ENCODE data around the gene NCAM2.
A peak's percentile ranks its signal among the peaks of the same experiment; 100 is the strongest.
"Not testable (repeated sequence)": the region's sequence is repeated elsewhere in the genome, so short reads cannot be mapped to it uniquely, and the experiment has no call there.

Gene NCAM2

DNA sequence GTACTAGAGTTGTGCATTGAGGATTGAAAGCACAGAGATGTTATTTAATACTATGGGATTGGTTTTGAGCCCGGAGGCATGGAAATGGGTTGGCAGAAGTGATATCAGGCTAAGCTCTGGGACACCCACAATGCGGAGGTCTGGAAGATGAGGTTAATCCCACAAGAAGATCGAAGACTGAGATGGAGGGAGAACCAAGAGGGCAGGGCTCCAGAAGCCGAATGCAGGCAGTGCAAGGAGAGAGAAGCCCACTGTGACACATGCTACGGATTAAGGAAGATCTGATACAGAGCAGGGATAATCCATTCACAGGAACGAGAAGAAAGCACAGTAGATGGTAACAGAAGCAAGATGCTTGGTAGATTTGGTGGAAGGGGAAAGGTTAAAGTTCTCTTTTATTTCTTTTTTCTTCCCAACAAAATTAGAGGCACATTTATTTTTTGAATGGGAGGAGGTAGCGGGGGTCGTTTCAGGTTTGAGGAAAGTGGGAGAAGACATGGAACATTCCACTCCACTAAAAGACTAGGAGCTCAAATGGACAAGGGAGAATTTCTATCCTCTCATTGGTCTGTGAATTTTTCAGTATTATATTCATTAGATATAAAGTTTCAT lies 113.2 kb downstream of the NCAM2 start:
- no peak for DNase-seq

DNA sequence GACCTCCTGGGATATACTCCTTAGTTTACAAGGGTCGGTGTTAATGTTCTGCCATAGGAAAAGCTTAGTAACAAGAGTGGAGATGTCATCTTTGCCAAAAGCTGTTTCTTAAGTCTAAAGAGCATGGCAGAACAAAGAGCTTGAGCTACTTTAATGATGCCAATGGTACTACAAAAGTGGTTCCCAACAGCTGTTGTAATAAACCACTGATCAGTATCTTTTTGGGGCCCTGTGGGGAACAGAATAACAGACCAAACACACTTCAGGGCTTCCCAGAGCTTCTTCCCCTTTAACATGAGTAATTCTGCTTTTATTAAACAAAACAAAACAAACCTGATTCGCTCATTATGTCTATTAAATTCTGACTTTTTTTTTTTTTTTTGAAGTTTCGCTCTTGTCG lies 116.3 kb downstream of the NCAM2 start:
- DNase-seq = no peak

DNA sequence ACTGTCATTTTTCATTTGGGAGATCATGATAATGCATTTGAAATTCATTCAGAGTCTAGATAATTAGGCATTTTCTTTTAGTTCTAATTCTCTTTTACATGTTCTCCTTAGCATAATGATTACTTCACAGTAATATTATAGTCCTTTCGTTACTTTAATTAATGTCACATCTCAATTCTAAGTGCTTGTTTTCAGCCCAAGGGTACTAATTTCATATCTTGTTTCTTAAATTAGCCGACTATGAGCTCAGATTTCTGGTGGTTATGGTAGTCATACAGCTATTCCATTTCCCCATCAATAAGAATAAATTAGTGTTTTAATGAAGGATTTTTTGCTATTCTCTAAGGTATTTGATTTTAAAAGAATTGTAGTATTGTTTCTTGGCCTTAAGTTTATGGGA lies 120.9 kb downstream of the NCAM2 start:
- DNase-seq = no peak

DNA sequence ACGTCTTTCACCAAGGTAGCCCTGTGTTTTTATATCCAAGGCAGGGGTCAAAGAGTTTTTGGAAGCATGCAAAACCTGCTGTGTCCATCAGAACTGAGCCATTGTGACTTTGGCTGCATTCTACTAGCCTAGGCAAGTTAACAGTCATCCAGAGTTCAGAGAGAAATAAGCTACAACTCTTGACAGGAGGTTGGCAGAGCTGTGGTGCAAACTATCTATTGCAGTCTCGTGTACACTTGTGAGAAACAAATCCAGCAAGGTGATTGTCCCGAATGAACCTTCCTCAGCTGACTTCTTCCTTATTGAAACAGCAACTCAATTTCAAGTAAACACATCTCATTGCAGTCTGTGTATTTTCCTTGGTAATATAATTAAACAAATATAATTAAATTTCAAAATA lies 124.5 kb downstream of the NCAM2 start:
- DNase-seq = no peak

DNA sequence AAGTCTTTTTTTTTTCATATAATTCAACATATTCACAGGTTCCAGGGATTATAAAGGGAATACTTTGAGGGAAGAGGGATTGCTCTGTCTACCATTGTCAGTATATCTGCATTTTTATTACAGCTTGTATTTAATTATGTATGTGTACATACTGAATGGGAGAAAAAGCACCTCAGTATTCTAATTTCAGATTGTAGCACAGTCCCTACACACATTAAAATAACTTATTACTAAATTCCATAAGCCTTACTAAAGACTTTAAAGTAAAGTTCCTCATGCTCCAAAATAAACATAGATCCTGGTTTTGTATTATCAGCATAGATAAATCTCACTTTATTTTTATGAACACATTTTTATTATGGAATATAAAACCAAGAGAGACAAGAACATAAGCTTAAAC lies 134.2 kb downstream of the NCAM2 start:
- DNase-seq = no peak

DNA sequence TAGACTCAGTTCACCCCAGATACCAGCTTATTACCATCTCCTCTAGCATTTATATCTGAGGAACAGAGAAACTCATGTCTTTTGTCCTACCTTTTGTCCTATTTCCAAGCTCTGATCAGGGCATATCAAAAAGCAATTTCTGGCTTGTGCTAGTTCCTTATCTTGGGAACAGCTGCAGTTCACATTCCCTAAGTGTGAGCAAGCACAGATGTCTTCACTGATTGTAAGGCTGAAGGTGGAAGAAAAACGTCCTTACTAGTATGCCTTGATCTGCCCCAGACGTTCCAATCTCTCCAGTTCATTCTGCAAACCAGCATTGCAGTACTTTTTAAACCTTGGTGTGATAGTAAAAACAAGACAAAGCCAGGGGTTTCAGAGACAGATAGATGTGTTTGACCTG lies 139.8 kb downstream of the NCAM2 start:
- DNase-seq = no peak

DNA sequence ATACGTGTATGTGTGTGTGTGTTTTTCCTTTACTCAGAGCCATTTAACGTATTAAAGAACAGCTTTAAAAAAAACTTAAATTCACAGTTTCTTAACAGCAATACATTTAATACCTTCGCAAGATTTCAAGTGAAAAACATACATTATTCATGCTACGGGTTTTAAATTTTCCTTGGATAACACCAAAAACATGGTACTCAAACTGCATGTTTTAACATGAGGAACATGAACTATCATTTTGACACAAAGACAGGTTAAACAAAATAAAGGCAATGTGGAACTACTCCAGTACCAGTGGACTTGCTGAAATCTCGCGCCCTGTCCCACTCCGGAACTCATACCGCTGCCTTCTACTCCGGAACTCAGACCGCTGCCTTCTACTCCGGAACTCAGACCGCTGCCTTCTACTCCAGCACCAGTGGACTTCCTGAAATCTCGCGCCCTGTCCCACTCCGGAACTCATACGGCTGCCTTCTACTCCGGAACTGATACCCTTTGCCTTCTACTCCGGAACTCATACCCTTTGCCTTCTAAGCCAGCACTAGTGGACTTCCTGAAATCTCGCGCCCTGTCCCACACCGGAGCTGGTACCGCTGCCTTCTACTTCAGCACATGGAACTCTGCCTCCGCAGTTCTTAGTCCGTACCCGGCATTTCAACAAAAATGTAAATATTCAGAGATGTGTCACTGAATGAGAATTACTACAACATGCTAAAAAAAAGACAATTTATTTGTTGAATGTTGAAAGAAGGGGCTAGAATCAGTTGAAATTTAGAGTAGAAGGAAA lies 148.6 kb downstream of the NCAM2 start:
- DNase-seq = no peak

DNA sequence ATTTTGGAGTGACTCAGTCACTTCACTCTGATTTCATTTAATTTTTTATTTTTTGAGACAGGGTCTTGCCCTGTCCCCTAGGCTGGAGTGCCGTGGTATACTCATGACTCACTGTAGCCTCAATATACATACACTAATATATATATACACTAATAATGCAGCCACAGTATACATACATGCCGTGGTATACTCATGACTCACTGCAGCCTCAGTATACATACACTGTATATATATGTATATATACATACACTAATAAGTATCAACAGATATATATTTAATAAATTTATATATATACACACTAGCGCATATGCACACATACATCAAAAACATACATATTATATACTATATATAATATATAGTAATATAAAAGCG lies 149.2 kb downstream of the NCAM2 start:
- no peak for DNase-seq

DNA sequence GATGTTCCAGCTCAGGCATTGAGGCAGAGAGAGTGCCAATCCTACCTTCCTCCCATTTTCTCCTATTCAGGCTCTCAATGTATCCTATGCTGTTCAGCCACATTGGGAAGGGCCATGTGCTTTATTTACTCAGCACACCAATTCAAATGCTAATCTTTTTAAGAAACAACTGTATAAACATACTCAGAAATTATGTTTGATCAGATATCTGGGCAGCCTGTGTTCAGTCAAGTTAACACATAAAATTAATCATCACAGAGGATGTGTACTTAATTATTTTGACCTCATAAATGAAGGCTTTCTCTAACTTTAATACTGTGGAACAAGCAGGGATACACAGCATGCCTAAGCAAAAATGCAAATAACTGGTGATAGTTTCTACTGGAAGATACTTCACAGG lies 149.8 kb downstream of the NCAM2 start:
- no peak for DNase-seq

DNA sequence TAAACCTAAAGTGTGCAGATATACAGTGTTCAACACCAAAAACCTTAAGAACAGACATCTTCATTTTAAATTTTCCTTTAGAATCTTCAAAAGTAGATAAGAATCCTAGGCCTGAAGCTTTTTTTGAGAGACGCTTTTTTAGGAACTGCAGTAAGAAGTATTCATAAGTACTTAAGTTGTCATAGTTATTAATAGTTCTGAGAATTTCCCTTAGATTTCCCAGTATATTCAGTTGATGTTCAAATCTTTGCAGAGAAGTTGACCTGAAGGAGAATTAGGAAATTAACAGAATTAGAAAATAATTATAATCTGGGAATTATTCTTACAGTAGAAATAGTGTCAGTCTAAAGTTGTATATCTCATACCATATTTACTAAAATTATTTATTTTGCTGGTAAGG lies 150.3 kb downstream of the NCAM2 start:
- no peak for DNase-seq

DNA sequence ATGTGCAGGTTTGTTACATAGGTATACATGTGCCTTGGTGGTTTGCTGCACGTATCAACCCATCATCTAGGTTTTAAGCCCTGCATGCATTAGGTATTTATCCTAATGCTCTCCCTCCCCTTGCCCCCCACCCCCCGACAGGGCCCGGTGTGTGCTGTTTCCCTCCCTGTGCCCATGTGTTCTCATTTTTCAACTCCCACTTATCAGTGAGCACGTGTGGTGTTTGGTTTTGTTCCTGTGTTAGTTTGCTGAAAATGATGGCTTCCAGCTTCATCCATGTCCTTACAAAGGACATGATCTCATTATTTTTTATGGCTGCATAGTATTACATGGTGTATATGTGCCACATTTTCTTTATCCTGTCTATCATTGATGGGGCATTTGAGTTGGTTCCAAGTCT lies 151.2 kb downstream of the NCAM2 start:
- not testable (repeated sequence) for DNase-seq

DNA sequence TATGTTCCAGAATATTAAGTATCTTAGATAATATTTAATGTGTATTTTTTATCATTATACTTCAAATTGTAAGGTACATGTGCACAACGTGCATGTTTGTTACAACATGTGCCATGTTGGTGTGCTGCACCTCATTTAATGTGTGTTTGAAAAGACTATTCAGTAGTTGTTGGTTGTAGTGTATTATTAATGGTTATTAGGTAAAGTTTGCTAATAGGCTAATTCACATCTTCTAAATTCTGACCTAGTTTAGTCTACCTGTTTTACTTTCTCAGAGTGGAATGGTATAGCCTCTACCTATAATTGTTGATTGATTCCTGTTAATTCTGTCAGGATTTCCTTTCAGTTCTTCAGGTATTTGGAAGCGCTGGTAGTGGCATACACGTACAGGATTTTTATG lies 153.0 kb downstream of the NCAM2 start:
- DNase-seq = no peak

DNA sequence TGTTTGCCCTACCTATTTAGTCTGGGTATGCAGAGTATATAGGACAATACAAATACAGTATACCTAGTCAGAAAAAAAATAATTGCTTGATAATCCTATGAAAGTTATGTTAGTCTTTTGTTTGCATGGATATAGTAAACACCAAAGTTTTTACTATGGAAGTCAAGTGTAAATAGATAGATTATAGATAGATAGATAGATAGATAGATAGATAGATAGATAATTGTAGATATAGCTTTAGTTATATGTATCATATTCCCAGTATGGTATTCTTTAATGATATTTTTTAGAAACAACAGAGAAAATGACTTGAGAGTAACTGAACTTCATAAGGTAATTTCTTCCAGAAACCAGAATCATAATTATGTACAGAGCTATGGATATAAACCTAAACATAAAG lies 158.2 kb downstream of the NCAM2 start:
- DNase-seq = no peak

DNA sequence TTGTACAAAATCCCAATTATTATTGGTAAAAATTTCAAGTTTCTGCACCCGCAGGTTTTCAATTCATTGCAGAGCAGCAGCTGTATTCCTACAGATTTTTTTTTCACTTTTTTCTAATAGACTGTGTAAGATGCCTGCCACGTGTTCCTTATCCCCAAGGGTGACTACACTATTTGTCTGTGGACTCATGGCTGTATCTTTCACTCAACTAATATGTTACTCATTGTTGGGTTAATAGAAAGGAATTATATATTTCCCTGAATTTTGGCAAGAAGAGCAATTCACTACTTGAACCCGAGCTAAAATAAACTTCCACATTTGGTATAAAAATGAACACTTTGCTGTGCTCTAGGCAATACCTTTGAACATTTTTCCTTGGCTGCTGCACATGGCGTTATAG lies 158.7 kb downstream of the NCAM2 start:
- no peak for DNase-seq

DNA sequence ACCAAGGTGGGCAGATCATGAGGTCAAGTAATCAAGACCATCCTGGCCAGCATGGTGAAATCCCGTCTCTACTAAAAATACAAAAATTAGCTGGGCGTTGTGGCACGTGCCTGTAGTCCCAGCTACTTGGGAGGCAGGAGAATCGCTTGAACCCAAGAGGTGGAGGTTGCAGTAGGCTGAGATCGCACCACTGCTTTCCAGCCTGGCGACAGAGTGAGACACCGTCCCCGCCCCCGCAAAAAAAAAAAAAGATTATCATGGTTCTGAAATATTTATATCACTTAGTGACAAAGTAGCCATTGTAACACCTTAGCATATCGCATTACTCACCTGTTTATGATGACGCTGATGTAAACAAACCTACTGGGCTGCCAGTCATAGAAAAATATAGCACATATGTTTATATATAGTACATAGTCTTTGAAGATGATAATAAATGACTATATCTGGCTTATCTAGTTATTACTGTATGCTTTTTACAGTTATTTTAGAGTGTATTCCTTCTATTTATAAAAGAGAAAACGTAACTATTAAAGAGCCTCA lies 160.2 kb downstream of the NCAM2 start:
- no peak for DNase-seq

DNA sequence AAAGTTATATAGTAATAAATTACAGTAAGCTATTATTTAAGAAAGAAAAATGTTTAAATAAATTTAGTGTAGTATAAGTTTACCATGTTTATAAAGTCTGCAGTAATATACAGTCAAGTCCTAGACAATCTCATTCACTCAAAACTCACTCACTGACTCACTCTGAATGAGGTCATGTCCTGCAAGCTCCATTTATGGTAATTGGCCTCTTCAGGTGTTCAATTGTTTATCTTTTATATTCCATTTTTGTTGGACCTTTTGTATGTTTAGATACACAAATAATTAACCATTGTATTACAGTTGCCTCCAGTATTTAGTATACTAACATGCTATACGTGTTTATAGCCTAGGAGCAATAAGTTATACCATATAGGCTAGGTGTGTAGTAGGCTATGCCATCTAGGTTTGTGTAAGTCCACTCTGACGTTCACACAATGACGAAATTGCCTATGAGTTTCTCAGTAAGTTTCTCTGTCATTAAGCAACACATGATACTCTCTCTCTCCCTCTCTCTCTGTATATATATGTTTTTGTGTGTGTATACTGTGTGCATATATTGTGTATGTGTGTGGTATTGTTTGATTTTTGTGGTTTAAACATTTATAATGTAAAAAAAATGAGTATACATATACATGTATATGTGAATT lies 161.2 kb downstream of the NCAM2 start:
- no peak for DNase-seq

DNA sequence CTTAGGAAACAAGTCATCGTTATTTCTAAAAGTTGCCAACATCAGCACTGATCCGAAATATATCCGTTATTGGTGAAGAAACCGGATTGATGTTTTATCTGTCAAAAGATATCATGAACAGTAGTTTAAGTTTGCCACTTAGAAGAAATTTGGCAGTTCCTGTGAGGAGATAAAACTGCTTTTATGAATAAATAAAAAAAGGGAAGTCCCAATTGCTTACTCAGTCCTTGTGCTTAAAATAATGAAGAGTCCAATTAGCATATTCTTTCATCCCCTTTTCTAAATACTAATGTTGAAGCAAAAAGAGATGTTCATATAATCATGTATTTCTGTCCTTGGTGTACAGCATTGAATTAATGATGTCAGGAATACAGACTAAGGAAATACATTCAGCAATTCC lies 164.6 kb downstream of the NCAM2 start:
- no peak for DNase-seq

DNA sequence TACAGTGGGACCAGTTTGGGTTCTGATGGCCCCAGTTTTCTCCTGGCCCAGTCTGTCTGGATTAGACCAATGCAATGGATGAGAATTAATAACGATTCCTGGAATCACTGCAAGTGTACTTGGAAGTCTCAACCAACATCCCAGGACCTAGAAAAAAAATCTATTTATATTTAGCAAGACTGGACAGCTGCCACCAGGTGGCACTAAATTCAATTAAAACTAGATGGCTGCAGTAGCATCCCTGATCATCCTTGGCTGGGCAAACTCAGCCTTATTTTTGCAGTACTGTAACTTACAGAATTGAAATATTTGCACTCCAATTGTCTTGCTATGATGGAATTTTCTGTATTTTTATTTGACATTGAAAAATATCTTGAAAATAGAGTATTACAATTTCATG lies 165.7 kb downstream of the NCAM2 start:
- peak; percentile 48 for DNase-seq

DNA sequence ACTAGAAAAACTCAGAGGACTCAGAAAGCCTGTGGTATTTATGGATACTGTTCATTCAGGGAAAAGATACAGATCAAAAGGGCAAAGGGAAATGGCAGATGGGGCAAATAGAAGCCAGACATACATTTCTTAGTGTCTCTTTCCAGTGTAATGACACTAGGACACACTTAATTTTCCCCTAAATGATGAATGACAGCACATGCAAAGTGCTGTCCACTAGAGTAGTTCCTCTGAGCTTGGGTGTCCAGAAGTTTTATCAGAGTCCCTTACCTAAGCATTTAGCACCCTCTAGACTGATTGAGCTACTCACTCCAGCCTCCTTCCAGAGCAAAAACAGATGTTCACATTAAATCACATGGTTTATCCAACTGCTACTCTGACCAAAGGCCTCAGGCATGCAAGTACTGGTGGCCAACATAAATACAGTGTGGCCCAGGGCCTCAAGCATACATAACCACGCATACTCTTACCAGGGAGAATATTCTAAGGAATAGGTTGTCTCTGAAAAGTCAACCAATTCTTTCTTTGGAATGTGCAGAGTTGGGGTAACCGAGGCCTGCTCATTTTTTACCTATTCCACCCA lies 166.9 kb downstream of the NCAM2 start:
- no peak for DNase-seq

DNA sequence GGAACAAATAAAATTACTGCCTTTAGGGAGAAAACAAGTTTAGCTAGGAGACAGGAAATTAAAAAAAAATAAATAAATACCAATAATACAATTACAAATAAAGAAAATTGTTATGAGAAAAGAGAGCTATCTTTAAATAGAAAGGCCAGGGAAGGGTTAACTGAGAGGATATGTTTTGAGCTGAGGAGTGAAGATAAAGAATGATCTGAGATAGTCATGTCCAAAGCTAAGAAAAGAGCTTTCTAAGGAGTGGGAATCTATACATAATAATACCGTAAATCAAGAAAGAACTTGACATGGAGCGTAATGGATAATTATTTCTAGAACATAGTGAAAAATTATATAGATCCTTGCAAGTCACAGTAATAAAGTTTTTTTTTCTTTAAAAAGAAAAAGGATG lies 176.5 kb downstream of the NCAM2 start:
- no peak for DNase-seq

DNA sequence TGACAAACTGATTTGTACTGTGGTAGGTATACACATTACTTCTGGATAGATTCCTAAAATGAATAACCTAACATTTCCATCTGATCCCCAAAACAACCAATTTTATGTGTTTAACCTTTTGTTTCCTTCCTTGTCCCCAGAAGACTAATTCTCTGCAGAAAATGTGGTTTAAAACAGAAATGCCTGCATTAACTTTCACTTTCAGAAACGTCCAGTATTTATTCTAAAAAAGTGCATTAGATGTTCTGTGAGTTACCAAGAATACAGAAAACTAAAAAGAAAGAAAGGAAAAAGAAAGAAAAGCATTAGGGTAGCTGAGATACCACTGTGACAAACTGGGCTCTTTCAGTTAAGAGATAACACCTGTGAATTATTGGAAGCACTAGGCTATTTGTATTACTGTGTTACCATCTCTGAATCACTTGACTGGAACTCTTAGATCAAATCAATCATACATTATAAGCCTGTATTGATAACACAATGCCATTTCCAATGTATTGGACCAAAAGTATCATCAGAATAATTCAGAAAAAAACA lies 177.7 kb downstream of the NCAM2 start:
- DNase-seq = no peak

DNA sequence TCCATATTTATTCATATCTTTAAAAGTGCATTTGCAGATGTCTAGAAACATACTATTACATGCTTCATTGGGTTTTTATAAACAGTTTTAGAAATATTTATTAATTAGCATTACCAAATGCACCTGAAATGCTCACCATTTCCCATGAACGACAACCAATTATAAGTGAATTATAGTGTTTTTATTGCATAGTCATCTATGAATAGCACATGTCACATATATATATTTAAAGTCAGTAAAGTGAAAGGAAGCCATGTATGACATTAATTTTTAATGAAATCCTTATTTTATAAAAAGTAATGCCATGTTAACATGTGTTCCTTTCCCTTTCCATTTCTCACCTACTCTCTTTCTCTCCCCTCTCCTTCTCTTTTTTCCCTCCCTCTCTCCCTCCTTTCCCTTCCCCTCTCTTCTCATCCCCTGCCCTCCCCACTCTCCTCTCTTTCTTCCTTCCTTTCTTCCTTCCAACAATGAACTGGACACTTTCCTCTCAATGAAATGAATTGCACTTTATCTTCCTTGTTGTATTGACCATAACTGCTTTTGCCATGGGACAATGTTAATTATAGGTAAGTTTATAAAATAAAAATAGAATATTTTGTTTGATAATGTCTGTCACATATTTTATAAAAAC lies 179.3 kb downstream of the NCAM2 start:
- DNase-seq = no peak

Measured in activated CD4-positive, alpha-beta T cell treated with anti-CD3 and anti-CD28 coated beads, Interleukin-10, Interleukin-2, amounts not matched to agents 100 ng/mL and 50 ng/mL, durations not matched to agents 16 hours and 8 hours (primary cell).